AG10803 (cell line): ENCODE measurements around the gene MYH15.

Source experiments
- DNase-seq: peaks from one replicate; pipeline ENCODE4 v3.0.0; 2010; ENCODE audit warnings: low read depth
- H3K4me3 ChIP-seq: 2 replicates; pipeline ENCODE4 v1.5.1; 2011; ENCODE audit warnings: mild to moderate bottlenecking, low read length, control low read depth
- TF ChIP-seq, protein P1 (sequence below): conservative IDR thresholded peaks from 2 replicates; pipeline ENCODE4 v1.5.1; 2011; ENCODE audit warnings: mild to moderate bottlenecking, low read length, control low read depth, inconsistent platforms

The MYH15 gene

DNA sequence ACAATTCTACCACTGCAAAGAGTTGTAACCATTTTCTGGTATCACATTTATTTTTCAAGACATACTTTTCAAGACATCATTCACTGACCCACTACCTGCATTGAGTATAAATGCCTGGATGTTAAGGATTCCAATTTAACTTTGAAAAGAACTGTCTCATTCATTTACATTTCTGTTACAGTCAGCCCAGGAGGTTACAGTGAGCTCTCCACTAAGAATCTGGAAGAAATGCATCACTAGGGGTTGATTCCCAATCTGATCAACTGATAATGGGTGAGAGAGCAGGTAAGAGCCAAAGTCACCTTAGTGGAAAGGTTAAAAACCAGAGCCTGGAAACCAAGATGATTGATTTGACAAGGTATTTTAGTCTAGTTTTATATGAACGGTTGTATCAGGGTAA is 133.0 kb downstream of the MYH15 start:
- no peak overlapping the region for H3K4me3 ChIP-seq
- DNase-seq = no peak
- TF ChIP-seq, protein P1, sequence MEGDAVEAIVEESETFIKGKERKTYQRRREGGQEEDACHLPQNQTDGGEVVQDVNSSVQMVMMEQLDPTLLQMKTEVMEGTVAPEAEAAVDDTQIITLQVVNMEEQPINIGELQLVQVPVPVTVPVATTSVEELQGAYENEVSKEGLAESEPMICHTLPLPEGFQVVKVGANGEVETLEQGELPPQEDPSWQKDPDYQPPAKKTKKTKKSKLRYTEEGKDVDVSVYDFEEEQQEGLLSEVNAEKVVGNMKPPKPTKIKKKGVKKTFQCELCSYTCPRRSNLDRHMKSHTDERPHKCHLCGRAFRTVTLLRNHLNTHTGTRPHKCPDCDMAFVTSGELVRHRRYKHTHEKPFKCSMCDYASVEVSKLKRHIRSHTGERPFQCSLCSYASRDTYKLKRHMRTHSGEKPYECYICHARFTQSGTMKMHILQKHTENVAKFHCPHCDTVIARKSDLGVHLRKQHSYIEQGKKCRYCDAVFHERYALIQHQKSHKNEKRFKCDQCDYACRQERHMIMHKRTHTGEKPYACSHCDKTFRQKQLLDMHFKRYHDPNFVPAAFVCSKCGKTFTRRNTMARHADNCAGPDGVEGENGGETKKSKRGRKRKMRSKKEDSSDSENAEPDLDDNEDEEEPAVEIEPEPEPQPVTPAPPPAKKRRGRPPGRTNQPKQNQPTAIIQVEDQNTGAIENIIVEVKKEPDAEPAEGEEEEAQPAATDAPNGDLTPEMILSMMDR = no peak

DNA sequence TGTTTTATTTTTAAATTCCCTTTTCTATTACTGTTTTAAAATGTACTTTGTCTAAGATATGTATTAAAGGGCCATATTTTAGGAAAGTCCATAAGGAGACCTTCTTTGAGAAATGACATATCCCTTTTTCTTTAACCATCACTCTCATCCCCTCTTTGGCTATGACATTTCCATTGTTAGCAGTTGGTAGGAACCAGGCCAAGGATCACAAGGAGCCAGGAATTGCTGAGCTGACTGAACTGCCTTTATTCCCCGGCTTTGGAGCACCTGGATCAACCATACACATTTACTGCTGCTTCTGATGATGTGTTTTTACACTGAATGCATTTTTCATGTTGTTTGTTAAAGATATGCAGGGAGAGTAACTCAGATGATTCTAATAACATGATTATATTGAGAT is 134.4 kb downstream of the MYH15 start:
- no peak overlapping the region for H3K4me3 ChIP-seq
- DNase-seq = no peak
- TF ChIP-seq, protein P1 = no peak

GRCh38 chr3:108359011-108359410 is 151.4 kb downstream of the MYH15 start:
- TF ChIP-seq, protein P1 = no peak
- no peak overlapping the region for H3K4me3 ChIP-seq
- no peak for DNase-seq

DNA sequence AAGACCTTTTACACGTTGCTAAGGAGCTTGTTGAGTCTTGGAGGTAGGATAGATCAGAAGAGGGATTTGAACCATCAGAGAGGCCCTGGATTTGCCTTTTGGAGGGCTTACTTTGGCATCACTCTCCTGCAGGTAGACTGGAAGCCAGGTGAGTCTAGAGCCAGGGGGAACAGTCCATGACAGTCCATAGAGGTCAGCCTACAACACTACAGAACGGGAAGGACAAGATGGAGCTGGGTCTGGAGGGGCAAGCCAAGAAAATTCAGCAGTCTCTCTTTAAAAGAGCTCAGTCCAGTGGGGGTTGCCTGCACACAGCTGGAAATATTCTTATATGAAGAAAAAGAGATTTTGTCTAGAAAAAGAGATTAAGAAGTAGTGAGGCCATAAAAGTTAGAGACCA is 153.4 kb downstream of the MYH15 start:
- DNase-seq = no peak
- TF ChIP-seq, protein P1 = no peak
- no peak overlapping the region for H3K4me3 ChIP-seq

- no peak for DNase-seq
- TF ChIP-seq, protein P1 = no peak
- no peak overlapping the region for H3K4me3 ChIP-seq
Observed at GRCh38 chr3:108354562-108354961, 155.8 kb downstream of the MYH15 start.

GRCh38 chr3:108352176-108352575 is 158.2 kb downstream of the MYH15 start:
- H3K4me3 ChIP-seq = no peak overlapping the region
- TF ChIP-seq, protein P1 = no peak
- no peak for DNase-seq

- TF ChIP-seq, protein P1 = no peak
- peak; percentile 5 for DNase-seq
- H3K4me3 ChIP-seq = no peak overlapping the region
Observed at GRCh38 chr3:108346301-108347227, 163.8 kb downstream of the MYH15 start.
